Measurements from ENCODE around the gene MEGF6. TPM values are rescaled to one million over a fixed set of nuclear protein-coding genes. Genes with fewer than 3 reads are reported as not detected.

Gene MEGF6
- total and polyA plus RNA-seq, 9 of the 15 experiments (the other 6 are each of a cell fraction or from before 2014, with no cell fraction given): 0.03 to 1.7 (median 0.24) TPM; not detected in 3

DNA sequence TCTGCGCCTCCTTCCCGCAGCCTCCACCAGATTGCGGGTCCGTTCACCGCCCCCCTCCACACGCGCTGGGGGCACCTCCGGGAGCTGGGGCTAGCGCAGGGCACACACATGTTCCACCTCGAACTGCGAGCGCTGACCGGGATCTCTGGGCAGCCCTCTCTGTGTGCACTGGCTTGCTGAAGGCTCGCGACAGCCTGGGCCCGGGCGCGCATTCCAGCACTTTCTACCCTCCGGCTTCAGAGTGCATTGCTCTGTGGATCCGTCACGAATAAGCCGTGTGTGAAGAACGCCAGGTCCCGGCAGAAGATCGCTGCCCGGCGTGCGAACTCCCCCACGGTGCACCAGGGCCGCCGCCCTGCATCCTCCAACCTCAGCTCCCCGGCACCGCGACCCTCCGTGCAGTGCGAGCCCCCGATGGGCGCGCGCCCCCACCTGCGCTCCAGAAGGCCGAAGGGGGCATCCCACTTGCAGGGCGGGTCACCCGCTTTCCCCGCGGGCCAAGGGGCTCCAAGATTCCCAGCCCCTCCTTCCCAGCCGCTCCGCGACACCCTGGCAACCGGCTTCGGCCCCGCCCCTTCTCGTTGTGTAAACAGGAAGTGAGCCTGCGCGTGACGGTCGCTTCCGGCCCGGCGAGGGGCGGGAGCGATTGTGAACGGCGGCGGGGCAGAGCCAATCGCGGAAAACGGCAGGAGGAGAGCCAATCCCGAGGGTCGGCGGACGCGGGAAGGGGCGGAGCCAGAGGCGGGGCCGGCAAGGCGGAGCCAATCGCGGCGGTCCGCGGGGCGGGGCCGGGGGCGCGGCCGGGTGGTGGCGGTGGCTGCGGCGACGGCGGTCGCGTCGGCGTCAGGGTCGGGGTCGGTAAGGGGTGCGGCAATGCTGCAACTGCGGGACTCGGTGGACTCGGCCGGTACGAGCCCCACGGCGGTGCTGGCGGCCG lies 13.2 kb upstream of the MEGF6 start, which contains the start of gene TPRG1L (continued):
- TF ChIP-seq ZBTB11 (CRISPR knock-in tag; IDR thresholded peaks at IDR 0.05) (0 out of 6 replicates have a peak, but pooled peaks of 1 of the 3 experiments have one; percentile 17), HMGN3 (IDR thresholded peaks at IDR 0.05; ENCODE audit: borderline replicate concordance, extremely low read depth, insufficient read length, low read depth, low read length) (peak; percentile 76), ZKSCAN8 (CRISPR knock-in tag; IDR thresholded peaks at IDR 0.05) (no peak), EP300 (IDR thresholded peaks at IDR 0.05; ENCODE audit: low read length) (no peak; the same call in 1 of the 2 replicates), RNF219 (CRISPR knock-in tag; IDR thresholded peaks at IDR 0.05) (no peak), LEF1 (IDR thresholded peaks at IDR 0.05) (no peak), SMARCC2 (IDR thresholded peaks at IDR 0.05; ENCODE audit: low read depth) (no peak), ZBTB2 (IDR thresholded peaks at IDR 0.05) (no peak), ATF2 (CRISPR knock-in tag; IDR thresholded peaks at IDR 0.05) (no peak), ARNT (IDR thresholded peaks at IDR 0.05) (no peak), FUS (optimal IDR thresholded peaks at IDR 0.05; ENCODE audit: low read depth, low read length) (no peak), AFF4 (CRISPR knock-in tag; IDR thresholded peaks at IDR 0.05) (no peak)

Data from K562 (cell line).